ENCODE results near the gene PRPSAP2. TPM values are rescaled to one million over a fixed set of nuclear protein-coding genes. Genes with fewer than 3 reads are reported as not detected.

Gene PRPSAP2
- total and polyA plus RNA-seq, 2 donors (not counting 1 experiment from before 2014, with no cell fraction given), result 27.1 to 58.8 TPM

DNA sequence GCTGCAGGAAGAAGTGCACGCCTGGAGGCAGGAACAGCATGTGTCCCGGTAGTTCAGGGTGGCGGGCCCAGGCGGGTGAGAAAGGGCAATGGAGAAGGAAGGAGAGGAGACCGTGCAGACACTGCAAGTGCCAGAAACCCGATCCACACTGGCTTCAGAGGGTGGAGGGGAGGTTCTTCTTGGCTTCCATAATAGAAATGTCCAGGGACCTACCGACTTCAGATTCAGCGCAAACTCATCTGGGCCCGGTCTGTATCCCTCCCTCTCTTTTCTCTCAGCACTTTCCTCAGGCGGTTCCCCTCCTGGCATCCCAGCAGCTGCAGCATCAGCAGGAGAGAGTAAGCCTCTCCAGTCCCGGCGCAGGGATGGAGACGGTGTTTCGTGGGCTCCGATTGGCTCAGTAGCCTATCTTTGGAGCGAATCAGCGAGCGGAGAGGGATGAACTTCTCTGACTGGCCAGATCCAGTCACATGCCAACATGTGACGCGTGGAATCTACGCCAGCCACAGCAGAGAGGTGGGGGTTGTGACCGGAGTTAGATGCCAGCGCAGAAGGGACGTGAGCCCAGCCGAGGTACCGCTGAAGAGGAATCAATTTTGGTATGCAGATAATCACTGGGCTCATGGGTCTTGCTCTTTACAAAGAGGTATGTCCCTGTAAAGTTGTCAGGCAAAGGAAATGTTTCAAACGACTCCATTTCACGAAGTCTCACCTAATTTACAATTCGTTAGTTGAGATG, 1.9 kb upstream of the PRPSAP2 start:
- peaks cover 34 to 49% of the 10 kb centered on the region in 2 donors for H3K4me1 ChIP-seq (ENCODE audit: control insufficient read depth in 2 of 2, insufficient read depth in 2 of 2, low read length in 2 of 2)
- Mint-ChIP-seq H3K27me3 (no peaks in the 10 kb centered on the region), H3K27ac (peak overlapping the region; percentile 93), H3K4me3 (peak overlapping the region; percentile 92), H3K4me1 (peaks cover 44% of the 10 kb centered on the region), H3K9me3 (ENCODE audit: insufficient read depth) (no peaks in the 10 kb centered on the region)
- H3K27me3 ChIP-seq (replicated peaks in 1 of 4; ENCODE audit: control extremely low read depth in 1 of 4, control insufficient read depth in 3 of 4, insufficient read depth in 4 of 4, low read length in 3 of 4), result no peaks in the 10 kb centered on the region
- H3K9me3 ChIP-seq (ENCODE audit: control extremely low read depth in 1 of 3, control insufficient read depth in 2 of 3, insufficient read depth in 1 of 3, low read length in 2 of 3), result no peaks in the 10 kb centered on the region
- CTCF ChIA-PET, result no interaction called here
- H3K27ac ChIP-seq (ENCODE audit: low read length in 2 of 2), result peak overlapping the region; percentile 68 to 79
- H3K9ac ChIP-seq (ENCODE audit: low read length), result peak overlapping the region; percentile 70
- DNase-seq (peak; percentile 91), ATAC-seq (ENCODE audit: low read depth) (peak; percentile 78)
- intact Hi-C loops (cut with micrococcal nuclease), result loop anchor here (10.0 kb wide), 2 partner anchors 49 to 519 kb away; partner anchors contain the start of gene MAPK7
- peak overlapping the region; percentile 74 for H3K4me2 ChIP-seq (replicated peaks; ENCODE audit: low read depth, low read length, poor library complexity, severe bottlenecking)
- no peak for TF ChIP-seq EZH2 (IDR thresholded peaks at IDR 0.05; ENCODE audit: borderline replicate concordance, insufficient read depth, low read depth, low read length, poor library complexity, severe bottlenecking)
- TF ChIP-seq, protein P1, sequence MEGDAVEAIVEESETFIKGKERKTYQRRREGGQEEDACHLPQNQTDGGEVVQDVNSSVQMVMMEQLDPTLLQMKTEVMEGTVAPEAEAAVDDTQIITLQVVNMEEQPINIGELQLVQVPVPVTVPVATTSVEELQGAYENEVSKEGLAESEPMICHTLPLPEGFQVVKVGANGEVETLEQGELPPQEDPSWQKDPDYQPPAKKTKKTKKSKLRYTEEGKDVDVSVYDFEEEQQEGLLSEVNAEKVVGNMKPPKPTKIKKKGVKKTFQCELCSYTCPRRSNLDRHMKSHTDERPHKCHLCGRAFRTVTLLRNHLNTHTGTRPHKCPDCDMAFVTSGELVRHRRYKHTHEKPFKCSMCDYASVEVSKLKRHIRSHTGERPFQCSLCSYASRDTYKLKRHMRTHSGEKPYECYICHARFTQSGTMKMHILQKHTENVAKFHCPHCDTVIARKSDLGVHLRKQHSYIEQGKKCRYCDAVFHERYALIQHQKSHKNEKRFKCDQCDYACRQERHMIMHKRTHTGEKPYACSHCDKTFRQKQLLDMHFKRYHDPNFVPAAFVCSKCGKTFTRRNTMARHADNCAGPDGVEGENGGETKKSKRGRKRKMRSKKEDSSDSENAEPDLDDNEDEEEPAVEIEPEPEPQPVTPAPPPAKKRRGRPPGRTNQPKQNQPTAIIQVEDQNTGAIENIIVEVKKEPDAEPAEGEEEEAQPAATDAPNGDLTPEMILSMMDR (IDR thresholded peaks at IDR 0.05), result no peak
- no peaks in the 10 kb centered on the region for H3K36me3 ChIP-seq (replicated peaks in 1 of 2; ENCODE audit: control extremely low read depth in 1 of 2, control insufficient read depth in 1 of 2, extremely low read depth in 1 of 2, insufficient read depth in 2 of 2, low read length in 1 of 2)
- H3K4me3 ChIP-seq (ENCODE audit: control extremely low read depth in 1 of 5, extremely low read depth in 1 of 5, insufficient read depth in 1 of 5, low read depth in 2 of 5, low read length in 4 of 5), result peak overlapping the region; percentile 60 to 88 (median 76)
- WGBS (ENCODE audit: insufficient coverage), result 2% methylated on average over 22 of the region's 29 CpGs
- peak overlapping the region; percentile 97 for H2AFZ ChIP-seq (ENCODE audit: insufficient read depth, low read depth, low read length, poor library complexity, severe bottlenecking)
- H4K20me1 ChIP-seq (ENCODE audit: control insufficient read depth, insufficient read depth, low read length, poor library complexity, severe bottlenecking), result no peaks in the 10 kb centered on the region
- POLR2A ChIA-PET, result no interaction called here
- peaks cover 47% of the 10 kb centered on the region for H3K79me2 ChIP-seq (ENCODE audit: control insufficient read depth, insufficient read depth, low read length)

GRCh38 chr17:18856570-18856915, 1.4 kb upstream of the PRPSAP2 start:
- Histone ChIP-seq H3K4me3 (ENCODE audit: control extremely low read depth in 1 of 5, extremely low read depth in 1 of 5, insufficient read depth in 1 of 5, low read depth in 2 of 5, low read length in 4 of 5) (peak overlapping the region; percentile 60 to 88 (median 76)), H3K27ac (ENCODE audit: low read length in 2 of 2) (peak overlapping the region; percentile 68 to 79), H4K20me1 (ENCODE audit: control insufficient read depth, insufficient read depth, low read length, poor library complexity, severe bottlenecking) (no peaks in the 10 kb centered on the region), H3K36me3 (replicated peaks in 1 of 2; ENCODE audit: control extremely low read depth in 1 of 2, control insufficient read depth in 1 of 2, extremely low read depth in 1 of 2, insufficient read depth in 2 of 2, low read length in 1 of 2) (no peaks in the 10 kb centered on the region), H3K9ac (ENCODE audit: low read length) (peak overlapping the region; percentile 70), H2AFZ (ENCODE audit: insufficient read depth, low read depth, low read length, poor library complexity, severe bottlenecking) (peak overlapping the region; percentile 97), H3K4me2 (replicated peaks; ENCODE audit: low read depth, low read length, poor library complexity, severe bottlenecking) (peak overlapping the region; percentile 74), H3K4me1 (ENCODE audit: control insufficient read depth in 2 of 2, insufficient read depth in 2 of 2, low read length in 2 of 2) (peaks cover 34 to 50% of the 10 kb centered on the region in 2 donors), H3K79me2 (ENCODE audit: control insufficient read depth, insufficient read depth, low read length) (peaks cover 49% of the 10 kb centered on the region), H3K27me3 (replicated peaks in 1 of 4; ENCODE audit: control extremely low read depth in 1 of 4, control insufficient read depth in 3 of 4, insufficient read depth in 4 of 4, low read length in 3 of 4) (no peaks in the 10 kb centered on the region), H3K9me3 (ENCODE audit: control extremely low read depth in 1 of 3, control insufficient read depth in 2 of 3, insufficient read depth in 1 of 3, low read length in 2 of 3) (no peaks in the 10 kb centered on the region)
- no CpG with 5 or more reads among the region's 7 CpGs for WGBS (ENCODE audit: insufficient coverage)
- H3K9me3 Mint-ChIP-seq (ENCODE audit: insufficient read depth), result no peaks in the 10 kb centered on the region
- no peak for TF ChIP-seq EZH2 (IDR thresholded peaks at IDR 0.05; ENCODE audit: borderline replicate concordance, insufficient read depth, low read depth, low read length, poor library complexity, severe bottlenecking)
- TF ChIP-seq, protein P1 (IDR thresholded peaks at IDR 0.05), result no peak
- POLR2A ChIA-PET, result interaction anchor here (1.7 kb wide), 1 partner anchor 521 kb away, joined by 6 read pairs; the partner anchor contains the start of gene MAPK7
- H3K27ac Mint-ChIP-seq, result peak overlapping the region; percentile 93
- CTCF ChIA-PET, result no interaction called here
- ATAC-seq (ENCODE audit: low read depth) (no peak), DNase-seq (no peak)
- no peaks in the 10 kb centered on the region for H3K27me3 Mint-ChIP-seq
- peak overlapping the region; percentile 92 for H3K4me3 Mint-ChIP-seq
- peaks cover 47% of the 10 kb centered on the region for H3K4me1 Mint-ChIP-seq
- intact Hi-C loops (cut with micrococcal nuclease), result loop anchor here (10.0 kb wide), 2 partner anchors 48 to 518 kb away; partner anchors contain the start of gene MAPK7

Measured in B cell (primary cell).